Coronary artery (tissue), 2 donors: ENCODE measurements around the gene TLE5.
"Not testable (repeated sequence)": the region's sequence is repeated elsewhere in the genome, so short reads cannot be mapped to it uniquely, and the experiment has no call there.

Source experiments
- DNase-seq: peaks from one replicate; pipeline ENCODE4 v3.0.0-alpha.2; 2017; ENCODE audit warnings: low spot score
- H3K27ac ChIP-seq, 2 donors: fragments of 200-600 bp; sonication (generic); one replicate each; pipeline ENCODE4 v1.5.1; 2016 to 2019
- H3K4me3 ChIP-seq: fragments of 200-600 bp; sonication (generic); 2 replicates; pipeline ENCODE4 v1.5.1; 2016; ENCODE audit warnings: mild to moderate bottlenecking, moderate library complexity
- TF ChIP-seq, protein P1 (sequence below): fragments of 200-600 bp; sonication (generic); IDR thresholded peaks from one replicate; pipeline ENCODE4 v1.5.1; 2019; ENCODE audit warnings: antibody characterized with exemption

TLE5 gene

DNA sequence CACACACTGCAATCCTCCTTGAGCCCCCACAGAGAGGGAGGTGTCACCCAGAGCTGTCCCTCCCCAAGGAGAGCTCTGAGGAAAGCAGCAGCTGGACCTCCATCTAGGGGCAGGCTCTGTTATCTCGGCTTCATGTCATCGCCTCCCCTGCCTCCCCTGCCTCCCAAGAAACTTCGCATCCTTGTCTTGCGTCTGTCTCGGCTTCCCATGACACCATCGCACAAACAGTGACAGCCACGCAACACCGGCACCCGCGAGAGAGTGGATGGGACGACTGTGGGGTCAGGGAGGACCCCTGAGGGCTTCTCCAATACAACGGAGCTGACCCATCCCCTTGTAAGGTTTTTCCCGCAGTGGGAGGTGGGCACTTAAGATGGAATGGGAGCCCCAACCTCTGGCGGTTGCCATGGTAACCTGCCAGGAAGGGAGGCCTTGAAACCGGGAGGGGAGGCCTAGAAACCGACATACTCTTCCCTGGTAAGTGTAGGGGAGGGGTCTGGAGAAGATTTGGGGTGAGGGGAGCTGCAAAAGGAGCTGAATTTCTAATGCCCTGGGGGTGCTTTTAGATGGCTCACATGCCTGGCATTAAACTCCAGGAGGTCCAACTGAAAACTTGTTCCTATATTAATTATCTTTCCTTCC is 49.6 kb downstream of the TLE5 start:
- no peak overlapping the region for H3K27ac ChIP-seq
- H3K4me3 ChIP-seq, result no peak overlapping the region
- TF ChIP-seq, protein P1, sequence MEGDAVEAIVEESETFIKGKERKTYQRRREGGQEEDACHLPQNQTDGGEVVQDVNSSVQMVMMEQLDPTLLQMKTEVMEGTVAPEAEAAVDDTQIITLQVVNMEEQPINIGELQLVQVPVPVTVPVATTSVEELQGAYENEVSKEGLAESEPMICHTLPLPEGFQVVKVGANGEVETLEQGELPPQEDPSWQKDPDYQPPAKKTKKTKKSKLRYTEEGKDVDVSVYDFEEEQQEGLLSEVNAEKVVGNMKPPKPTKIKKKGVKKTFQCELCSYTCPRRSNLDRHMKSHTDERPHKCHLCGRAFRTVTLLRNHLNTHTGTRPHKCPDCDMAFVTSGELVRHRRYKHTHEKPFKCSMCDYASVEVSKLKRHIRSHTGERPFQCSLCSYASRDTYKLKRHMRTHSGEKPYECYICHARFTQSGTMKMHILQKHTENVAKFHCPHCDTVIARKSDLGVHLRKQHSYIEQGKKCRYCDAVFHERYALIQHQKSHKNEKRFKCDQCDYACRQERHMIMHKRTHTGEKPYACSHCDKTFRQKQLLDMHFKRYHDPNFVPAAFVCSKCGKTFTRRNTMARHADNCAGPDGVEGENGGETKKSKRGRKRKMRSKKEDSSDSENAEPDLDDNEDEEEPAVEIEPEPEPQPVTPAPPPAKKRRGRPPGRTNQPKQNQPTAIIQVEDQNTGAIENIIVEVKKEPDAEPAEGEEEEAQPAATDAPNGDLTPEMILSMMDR, result no peak
- no peak for DNase-seq

GRCh38 chr19:3012059-3012458 is 50.2 kb downstream of the TLE5 start:
- not testable (repeated sequence) for DNase-seq

GRCh38 chr19:3010871-3011270 is 51.4 kb downstream of the TLE5 start:
- DNase-seq, result no peak
- H3K27ac ChIP-seq, result no peak overlapping the region
- H3K4me3 ChIP-seq, result no peak overlapping the region

More at GRCh38 chr19:3012059-3012458, 50.2 kb downstream of the TLE5 start:
- not testable (repeated sequence) for H3K27ac ChIP-seq, H3K4me3 ChIP-seq

GRCh38 chr19:3008994-3009393 is 53.3 kb downstream of the TLE5 start:
- H3K4me3 ChIP-seq, result no peak overlapping the region
- no peak overlapping the region for H3K27ac ChIP-seq
- TF ChIP-seq, protein P1, result no peak
- no peak for DNase-seq

More at GRCh38 chr19:3010871-3011270, 51.4 kb downstream of the TLE5 start:
- TF ChIP-seq, protein P1, result no peak

DNA sequence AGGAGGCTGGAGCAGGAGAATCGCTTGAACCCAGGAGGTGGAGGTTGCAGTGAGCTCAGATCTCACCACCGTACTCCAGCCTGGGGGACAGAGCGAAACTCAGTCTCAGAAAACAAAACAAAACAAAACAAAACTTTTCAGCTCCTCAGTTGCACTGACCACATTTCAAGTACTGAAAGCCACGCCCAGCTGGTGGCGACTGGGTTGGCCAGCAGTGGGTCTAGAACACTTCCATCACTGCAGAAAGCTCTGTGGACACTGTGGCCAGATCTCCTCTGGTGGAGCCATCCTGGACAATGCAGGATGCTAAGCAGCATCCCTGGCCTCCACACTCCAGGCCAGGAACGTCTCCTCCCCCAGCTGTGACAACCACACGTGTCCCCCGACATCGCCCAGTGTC is 54.3 kb downstream of the TLE5 start:
- H3K27ac ChIP-seq, result no peak overlapping the region

DNA sequence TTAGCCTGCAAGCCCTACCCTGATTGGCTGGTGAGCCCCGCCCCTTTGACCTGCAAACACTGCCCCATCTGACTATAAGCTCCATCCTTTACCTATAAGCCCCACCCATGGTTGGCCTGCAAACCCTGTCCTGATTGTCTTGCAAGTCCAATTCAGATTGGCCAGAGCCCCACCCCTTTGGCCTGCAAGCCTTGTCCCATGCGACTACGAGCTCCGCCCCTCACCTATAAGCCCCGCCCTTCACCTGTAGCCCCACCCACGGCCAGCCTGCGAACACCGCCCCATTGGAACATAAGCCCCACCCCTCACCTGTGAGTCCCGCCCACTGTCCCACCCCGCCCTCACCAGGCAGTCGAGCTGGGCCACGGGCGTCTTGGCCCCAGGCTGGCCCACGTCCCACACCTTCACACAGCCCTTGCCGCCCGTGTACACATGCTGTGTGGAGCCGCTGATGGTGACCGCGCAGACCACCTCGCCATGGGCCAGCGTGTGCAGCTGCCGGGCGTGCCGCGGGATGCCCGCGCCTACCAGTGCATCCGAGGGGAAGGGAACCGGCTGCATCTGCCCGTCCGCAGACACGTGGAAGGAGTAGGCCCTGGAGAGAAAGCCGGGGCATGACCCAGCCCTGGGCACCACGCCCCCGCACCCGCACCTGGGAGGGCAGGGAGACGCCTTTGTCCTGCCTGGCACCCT is 56.1 kb downstream of the TLE5 start:
- no peak for DNase-seq
- Histone ChIP-seq H3K4me3 (no peak overlapping the region), H3K27ac (no peak overlapping the region)
- TF ChIP-seq, protein P1, result no peak

More for the DNA sequence above, 54.3 kb downstream of the TLE5 start:
- TF ChIP-seq, protein P1, result no peak
- no peak for DNase-seq
- H3K4me3 ChIP-seq, result no peak overlapping the region

DNA sequence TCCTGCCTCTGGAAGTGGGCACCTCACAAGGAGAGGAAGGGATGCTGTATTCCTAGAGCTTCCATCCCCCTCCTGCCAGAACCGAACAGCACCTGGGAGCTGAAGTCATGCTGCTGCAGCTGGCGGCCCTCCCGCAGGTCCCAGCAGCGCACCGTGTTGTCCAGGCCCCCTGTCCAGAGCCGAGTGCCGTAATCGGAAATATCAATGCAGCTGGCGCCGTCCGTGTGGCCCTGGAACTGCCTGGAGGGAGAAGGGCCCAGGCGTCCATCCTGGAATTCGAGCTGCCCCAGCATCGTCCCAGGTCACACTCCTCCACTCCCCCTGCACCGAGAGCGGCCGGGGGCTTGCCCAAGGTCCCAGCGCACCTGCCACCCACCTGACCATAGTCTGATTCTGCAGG is 57.0 kb downstream of the TLE5 start:
- Histone ChIP-seq H3K4me3 (no peak overlapping the region), H3K27ac (no peak overlapping the region)
- TF ChIP-seq, protein P1, result no peak
- DNase-seq, result no peak
